ENCODE measurements around the gene NANOS1.

The NANOS1 gene

DNA sequence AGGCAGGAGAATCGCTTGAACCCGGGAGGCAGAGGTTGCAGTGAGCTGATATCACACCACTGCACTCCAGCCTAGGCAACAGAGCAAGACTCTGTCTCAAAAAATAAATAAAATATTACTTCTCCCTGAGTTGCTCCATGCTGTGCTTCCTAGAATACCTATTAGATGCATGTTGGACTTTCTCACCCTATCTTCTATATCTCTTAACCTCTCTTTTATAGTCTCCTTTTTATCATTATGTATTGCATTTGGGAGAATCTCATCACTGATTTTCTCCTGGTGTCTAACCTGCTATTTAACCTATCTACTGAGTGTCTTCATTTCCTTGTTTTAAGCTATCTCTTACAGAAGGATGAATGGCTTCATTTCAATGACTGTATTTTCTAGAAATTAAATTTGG lies 32.1 kb upstream of the NANOS1 start:
- Histone ChIP-seq H3K4me1 (ENCODE audit: insufficient read depth, low read length) (no peaks in the 10 kb centered on the region), H3K9ac (ENCODE audit: low read depth, low read length) (no peak overlapping the region), H3K9me3 (ENCODE audit: control insufficient read depth, insufficient read depth, low read length) (no peaks in the 10 kb centered on the region), H3K36me3 (ENCODE audit: insufficient read depth, low read length) (no peaks in the 10 kb centered on the region)

DNA sequence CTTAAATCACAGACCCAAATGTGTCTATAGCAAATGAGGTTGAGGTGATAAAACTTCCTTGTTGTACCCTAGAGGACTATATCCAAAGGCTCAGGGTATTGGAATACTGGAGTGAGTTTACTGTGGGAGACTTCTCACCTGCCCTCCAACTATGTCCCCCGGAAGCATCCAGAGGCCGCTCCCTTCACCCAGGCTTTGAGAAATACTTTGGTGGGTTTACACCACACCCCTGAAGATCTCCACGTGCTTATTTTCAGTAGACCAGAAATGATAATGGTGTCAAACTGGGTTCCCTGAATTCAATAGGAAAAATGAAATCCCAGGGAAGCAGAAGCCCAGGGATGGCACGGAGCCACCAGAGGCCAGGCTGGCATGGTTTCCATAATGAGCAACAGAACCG lies 31.3 kb upstream of the NANOS1 start:
- H3K9me3 ChIP-seq (ENCODE audit: control insufficient read depth, insufficient read depth, low read length), result no peaks in the 10 kb centered on the region
- H3K36me3 ChIP-seq (ENCODE audit: insufficient read depth, low read length), result no peaks in the 10 kb centered on the region
- no peaks in the 10 kb centered on the region for H3K4me1 ChIP-seq (ENCODE audit: insufficient read depth, low read length)
- H3K9ac ChIP-seq (ENCODE audit: low read depth, low read length), result no peak overlapping the region

GRCh38 chr10:119001717-119002500 lies 27.6 kb upstream of the NANOS1 start:
- Histone ChIP-seq H3K36me3 (ENCODE audit: insufficient read depth, low read length) (no peaks in the 10 kb centered on the region), H3K9me3 (ENCODE audit: control insufficient read depth, insufficient read depth, low read length) (no peaks in the 10 kb centered on the region), H3K4me1 (ENCODE audit: insufficient read depth, low read length) (no peaks in the 10 kb centered on the region), H3K9ac (ENCODE audit: low read depth, low read length) (no peak overlapping the region)

DNA sequence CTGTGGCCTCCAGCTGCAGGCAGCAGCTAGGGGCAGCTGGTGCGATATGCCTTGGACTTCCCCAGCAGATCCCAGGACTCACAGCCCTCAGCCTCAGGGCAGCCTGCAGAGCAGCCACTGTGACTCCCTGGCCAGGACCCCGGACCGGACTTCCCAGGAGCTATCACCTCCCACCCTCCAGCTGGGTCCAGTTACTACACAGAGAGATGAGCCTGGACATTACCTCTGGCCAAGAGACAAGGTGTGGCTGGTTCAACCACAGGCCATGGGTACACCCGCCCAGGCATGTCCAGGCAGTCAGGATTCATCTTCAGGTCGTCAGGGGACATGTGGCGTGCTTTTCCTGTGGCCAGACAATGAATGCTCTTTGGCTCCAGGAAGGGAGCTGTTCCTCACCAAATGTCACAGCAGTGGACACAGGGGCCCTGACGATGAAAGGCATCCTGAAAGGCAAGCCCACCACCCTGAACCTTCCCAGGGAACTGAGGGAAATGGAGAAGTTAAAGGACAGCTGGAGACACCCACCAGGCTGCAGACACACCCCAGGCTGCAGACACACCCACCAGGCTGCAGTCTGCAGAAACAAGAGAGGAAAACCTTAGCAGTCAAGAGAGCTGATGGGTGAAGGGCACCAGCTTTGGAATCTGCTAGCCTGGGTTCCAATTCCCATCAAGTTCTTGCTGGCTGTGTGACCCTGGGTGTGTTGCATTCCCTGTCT lies 25.8 kb upstream of the NANOS1 start:
- Histone ChIP-seq H3K36me3 (ENCODE audit: insufficient read depth, low read length) (no peaks in the 10 kb centered on the region), H3K9me3 (ENCODE audit: control insufficient read depth, insufficient read depth, low read length) (no peaks in the 10 kb centered on the region), H3K4me1 (ENCODE audit: insufficient read depth, low read length) (no peaks in the 10 kb centered on the region), H3K9ac (ENCODE audit: low read depth, low read length) (no peak overlapping the region)

- no peaks in the 10 kb centered on the region for H3K36me3 ChIP-seq (ENCODE audit: insufficient read depth, low read length)
Observed at GRCh38 chr10:119005362-119006043, 24.0 kb upstream of the NANOS1 start.

DNA sequence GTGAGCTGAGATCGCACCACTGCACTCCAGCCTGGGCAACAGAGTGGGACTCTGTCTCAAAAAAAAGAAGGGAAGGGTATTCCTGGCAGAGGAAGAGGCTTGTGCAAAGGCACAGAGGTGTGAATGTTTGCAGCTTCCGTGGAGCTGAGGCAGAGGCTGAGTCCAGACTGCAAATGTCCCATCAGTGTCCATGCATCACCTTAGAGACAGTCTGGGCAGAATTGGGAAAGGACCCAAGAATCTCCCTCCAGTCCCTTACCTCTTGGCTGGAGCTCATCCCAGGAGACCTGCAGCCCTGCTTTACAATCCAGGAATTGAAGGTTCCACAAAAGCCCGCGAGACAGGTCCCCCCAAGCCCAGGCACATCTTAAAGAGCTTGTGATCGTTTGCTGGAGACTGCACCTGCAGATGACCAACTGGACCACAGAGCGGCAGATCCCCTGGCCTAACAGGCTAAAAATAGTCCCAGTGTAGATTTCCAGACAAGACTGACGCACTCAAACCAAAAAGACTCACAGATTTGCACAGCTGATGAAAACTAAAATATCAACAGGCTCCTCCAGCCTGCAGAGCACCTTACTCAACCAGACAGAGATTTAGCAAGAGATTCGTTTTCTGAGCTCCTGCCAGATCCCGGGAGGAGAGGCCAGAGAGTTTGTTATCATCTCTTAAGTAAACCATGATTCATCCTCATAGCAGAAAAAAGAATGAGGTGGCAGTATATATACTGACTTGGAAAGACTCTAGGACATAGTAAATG lies 22.9 kb upstream of the NANOS1 start:
- H3K36me3 ChIP-seq (ENCODE audit: insufficient read depth, low read length), result no peaks in the 10 kb centered on the region
- H3K9me3 ChIP-seq (ENCODE audit: control insufficient read depth, insufficient read depth, low read length), result no peaks in the 10 kb centered on the region
- no peak overlapping the region for H3K9ac ChIP-seq (ENCODE audit: low read depth, low read length)
- H3K4me1 ChIP-seq (ENCODE audit: insufficient read depth, low read length), result no peaks in the 10 kb centered on the region

More at GRCh38 chr10:119005362-119006043, 24.0 kb upstream of the NANOS1 start:
- no peaks in the 10 kb centered on the region for H3K9me3 ChIP-seq (ENCODE audit: control insufficient read depth, insufficient read depth, low read length)
- no peak overlapping the region for H3K9ac ChIP-seq (ENCODE audit: low read depth, low read length)
- H3K4me1 ChIP-seq (ENCODE audit: insufficient read depth, low read length), result no peaks in the 10 kb centered on the region

DNA sequence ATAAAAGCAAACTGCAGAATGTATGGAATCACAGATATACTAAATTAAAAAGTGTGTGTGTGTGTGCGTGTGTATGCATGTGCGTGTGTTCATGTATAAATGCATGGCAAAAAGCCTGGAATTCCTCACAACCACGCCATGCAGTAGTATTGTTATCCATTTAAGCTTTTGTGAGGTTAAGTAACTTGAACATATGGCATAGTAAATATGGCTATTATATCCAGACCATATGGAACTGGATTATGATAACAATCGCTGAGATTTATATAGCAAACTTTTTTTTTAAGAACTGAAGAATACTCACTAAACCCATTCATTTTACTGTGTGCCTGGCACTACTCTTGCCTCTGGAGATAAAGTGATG lies 22.3 kb upstream of the NANOS1 start:
- Histone ChIP-seq H3K4me1 (ENCODE audit: insufficient read depth, low read length) (no peaks in the 10 kb centered on the region), H3K9me3 (ENCODE audit: control insufficient read depth, insufficient read depth, low read length) (no peaks in the 10 kb centered on the region), H3K9ac (ENCODE audit: low read depth, low read length) (no peak overlapping the region), H3K36me3 (ENCODE audit: insufficient read depth, low read length) (no peaks in the 10 kb centered on the region)

DNA sequence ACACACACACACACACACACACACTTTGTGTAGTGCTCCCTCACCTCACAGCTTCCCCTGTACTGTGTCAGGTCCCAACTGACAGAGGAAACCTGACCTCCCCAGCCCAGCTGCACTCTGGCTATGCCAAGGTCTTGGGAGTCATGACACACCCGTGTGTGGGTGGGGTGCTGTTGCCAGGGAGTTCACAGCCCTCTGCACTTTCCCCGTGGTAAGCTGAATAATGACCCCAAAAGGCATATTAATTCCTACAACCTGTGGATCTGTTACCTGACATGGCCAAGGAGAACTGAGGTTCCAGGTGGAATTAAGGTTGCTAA lies 8.9 kb upstream of the NANOS1 start:
- Histone ChIP-seq H3K9ac (ENCODE audit: low read depth, low read length) (no peak overlapping the region), H3K4me1 (ENCODE audit: insufficient read depth, low read length) (peaks cover 23% of the 10 kb centered on the region), H3K9me3 (ENCODE audit: control insufficient read depth, insufficient read depth, low read length) (no peaks in the 10 kb centered on the region), H3K36me3 (ENCODE audit: insufficient read depth, low read length) (no peaks in the 10 kb centered on the region)

GRCh38 chr10:119022846-119023552 lies 6.5 kb upstream of the NANOS1 start:
- H3K4me1 ChIP-seq (ENCODE audit: insufficient read depth, low read length), result peaks cover 28% of the 10 kb centered on the region
- H3K9me3 ChIP-seq (ENCODE audit: control insufficient read depth, insufficient read depth, low read length), result no peaks in the 10 kb centered on the region
- H3K36me3 ChIP-seq (ENCODE audit: insufficient read depth, low read length), result no peaks in the 10 kb centered on the region
- no peak overlapping the region for H3K9ac ChIP-seq (ENCODE audit: low read depth, low read length)

DNA sequence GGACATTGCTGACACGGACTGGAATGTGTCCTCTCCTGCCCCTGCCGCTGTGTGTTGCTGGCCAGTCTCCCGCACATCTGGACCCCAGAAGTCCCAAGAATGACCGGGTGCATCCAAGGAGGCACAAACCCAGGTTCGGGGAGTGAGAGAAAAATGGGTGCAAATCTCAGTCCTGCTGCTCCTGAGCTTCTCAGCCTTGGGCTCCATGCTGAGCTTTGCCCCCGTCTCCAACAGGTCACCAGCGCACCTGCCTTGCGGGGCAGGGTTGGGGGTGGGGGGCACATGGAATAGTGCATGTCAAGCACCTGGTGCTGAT lies 6.0 kb upstream of the NANOS1 start:
- H3K36me3 ChIP-seq (ENCODE audit: insufficient read depth, low read length), result no peaks in the 10 kb centered on the region
- no peak overlapping the region for H3K9ac ChIP-seq (ENCODE audit: low read depth, low read length)
- peaks cover 28% of the 10 kb centered on the region for H3K4me1 ChIP-seq (ENCODE audit: insufficient read depth, low read length)
- H3K9me3 ChIP-seq (ENCODE audit: control insufficient read depth, insufficient read depth, low read length), result no peaks in the 10 kb centered on the region

GRCh38 chr10:119024882-119025281 lies 4.6 kb upstream of the NANOS1 start:
- Histone ChIP-seq H3K4me1 (ENCODE audit: insufficient read depth, low read length) (peaks cover 28% of the 10 kb centered on the region), H3K9me3 (ENCODE audit: control insufficient read depth, insufficient read depth, low read length) (no peaks in the 10 kb centered on the region), H3K36me3 (ENCODE audit: insufficient read depth, low read length) (no peaks in the 10 kb centered on the region), H3K9ac (ENCODE audit: low read depth, low read length) (no peak overlapping the region)

- no peaks in the 10 kb centered on the region for H3K9me3 ChIP-seq (ENCODE audit: control insufficient read depth, insufficient read depth, low read length)
- peaks cover 28% of the 10 kb centered on the region for H3K4me1 ChIP-seq (ENCODE audit: insufficient read depth, low read length)
- no peaks in the 10 kb centered on the region for H3K36me3 ChIP-seq (ENCODE audit: insufficient read depth, low read length)
- H3K9ac ChIP-seq (ENCODE audit: low read depth, low read length), result no peak overlapping the region
Observed at GRCh38 chr10:119025336-119025735, 4.2 kb upstream of the NANOS1 start.

DNA sequence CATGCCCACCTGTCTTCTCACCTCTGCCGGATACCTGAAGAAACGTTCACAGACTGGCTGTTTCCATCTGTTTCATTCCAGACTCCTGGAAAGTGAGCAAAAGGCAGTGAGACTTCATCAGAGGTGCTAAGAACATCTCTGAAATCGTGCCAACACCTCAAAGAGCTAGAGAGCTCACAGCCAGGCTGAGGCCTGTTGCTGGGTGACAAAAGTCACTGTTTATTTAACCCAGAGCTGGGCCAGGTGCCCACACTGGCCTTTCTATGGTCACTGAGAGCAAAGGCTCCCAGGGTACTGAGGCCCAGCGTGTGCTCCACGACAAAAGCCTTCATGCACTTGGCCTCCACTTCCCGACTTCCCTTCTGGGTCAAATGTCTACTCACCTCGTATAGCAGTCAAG lies 3.7 kb upstream of the NANOS1 start:
- Histone ChIP-seq H3K4me1 (ENCODE audit: insufficient read depth, low read length) (peaks cover 28% of the 10 kb centered on the region), H3K9ac (ENCODE audit: low read depth, low read length) (no peak overlapping the region), H3K9me3 (ENCODE audit: control insufficient read depth, insufficient read depth, low read length) (no peaks in the 10 kb centered on the region), H3K36me3 (ENCODE audit: insufficient read depth, low read length) (no peaks in the 10 kb centered on the region)

Data from ES-I3 (cell line).